GM19025 (cell line): ENCODE data around the gene CDC42BPB.

Source experiments
- ATAC-seq: cut with Tn5 transposase; IDR thresholded peaks from one replicate; pipeline ENCODE4 v1.9.1; 2021; ENCODE audit warnings: mild to moderate bottlenecking, low read depth, moderate library complexity; ENCODE audit not compliant: unreplicated experiment

The CDC42BPB gene

DNA sequence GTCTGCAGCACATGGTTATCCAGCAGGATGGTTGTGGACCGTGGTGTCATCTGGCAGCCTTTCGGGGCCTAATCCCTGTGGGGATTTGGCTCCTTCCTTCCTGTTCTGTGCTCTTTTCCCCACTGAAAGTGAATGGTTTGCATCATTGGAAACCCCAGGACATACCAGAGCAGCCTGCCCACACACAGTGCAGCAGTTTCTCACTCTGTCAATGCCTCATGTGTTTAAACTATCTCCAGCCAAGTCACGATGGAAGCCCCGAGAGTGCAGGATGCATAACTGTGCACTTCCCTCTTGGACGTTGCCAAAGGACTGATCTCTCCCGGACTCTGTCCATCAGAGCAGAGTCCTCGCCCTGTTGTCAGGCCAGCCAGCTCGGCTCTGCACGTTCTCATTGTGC, 163.9 kb downstream of the CDC42BPB start:
- ATAC-seq = no peak

DNA sequence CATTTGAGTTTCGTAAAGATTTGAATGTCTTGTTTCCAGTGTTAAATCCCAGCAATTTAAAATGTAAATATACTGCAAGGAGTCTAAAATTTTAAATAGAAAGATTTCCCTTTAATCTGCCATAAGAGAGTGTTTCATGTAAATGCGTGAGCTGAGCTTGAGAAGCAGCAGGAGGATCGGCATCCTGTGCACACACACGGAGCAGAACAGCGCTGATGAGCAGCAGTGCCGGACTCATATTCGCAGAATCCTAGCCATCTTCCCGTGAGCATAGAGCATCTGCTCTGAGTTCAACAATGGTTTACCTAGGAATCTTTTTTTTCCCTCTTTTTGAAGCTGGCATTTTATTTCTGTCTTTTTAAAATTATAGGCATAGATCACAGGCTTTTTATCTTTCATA, 164.7 kb downstream of the CDC42BPB start:
- ATAC-seq = no peak

DNA sequence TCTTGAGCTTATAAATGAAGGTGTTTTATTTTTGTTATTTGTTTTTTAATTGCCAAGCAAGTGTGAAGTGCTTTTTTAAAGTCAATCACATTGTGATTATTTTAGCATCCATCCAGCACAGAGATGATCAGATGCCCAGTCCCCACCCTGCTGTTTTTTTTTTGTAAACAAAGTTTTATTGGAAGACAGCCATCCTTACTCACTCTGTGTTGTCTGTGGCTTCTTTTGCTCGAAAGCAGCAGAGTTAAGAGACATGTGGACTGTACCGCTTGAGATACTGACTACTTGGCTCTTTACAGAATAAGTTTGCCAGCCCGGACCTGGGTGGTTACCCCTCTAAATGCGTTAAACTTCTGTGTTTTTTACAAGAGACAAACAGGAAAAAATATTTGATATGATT, 165.8 kb downstream of the CDC42BPB start:
- no peak for ATAC-seq

DNA sequence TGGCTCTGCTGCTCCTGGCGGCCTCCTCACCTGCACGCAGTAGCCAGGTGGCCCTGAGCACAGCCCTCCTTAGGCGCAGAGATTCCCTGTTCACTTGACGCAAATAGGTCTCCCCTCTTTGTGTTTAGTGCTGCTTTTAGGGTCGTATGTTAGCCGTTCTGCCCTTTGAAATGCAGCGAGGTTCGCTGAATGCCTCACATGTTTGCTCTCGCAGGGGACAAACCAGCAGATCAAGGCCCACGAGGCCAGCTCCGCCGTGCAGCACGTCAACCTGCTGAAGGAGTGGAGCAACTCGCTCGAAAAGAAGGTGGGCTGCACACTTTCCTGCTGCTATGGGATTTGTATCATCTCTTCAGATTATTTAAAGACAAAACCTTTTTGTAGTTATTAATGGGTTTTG, 166.2 kb downstream of the CDC42BPB start:
- no peak for ATAC-seq

DNA sequence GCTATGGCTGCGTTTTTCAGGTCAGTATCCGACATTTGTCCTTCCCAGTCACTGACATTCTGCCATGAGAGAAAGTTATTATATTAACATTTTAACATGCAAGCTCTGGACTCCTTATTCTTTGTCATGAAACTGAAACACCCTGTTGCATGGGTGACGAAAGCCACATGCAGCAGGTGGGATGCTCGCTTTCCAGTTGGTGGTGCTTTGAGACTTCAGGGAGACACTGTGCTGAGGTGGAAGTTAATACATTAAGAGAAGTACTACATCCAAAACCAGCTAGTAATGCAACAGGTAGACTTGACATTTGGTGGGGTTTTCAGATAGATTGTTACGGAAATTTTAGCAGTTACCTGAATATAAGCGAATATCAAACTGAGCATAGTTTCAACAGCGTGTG, 167.7 kb downstream of the CDC42BPB start:
- no peak for ATAC-seq

DNA sequence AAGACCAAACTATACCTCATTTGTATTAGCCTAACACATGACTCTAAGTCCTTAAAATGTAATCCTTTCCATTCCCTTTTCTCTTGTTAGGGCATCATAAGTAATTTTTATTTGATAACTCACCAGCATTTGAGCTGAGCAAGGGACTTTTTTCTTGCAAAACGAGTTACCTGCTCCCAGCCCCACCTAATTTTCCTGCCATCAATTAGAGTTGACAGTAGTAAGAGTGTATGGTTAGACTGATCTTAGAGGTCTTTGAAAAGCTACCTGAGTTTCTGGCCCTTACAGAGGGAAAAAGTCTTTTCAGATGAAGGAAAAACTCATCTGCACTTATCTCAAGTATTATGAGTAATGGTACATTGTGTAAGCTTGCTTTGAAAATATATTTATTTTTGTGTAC, 168.6 kb downstream of the CDC42BPB start:
- ATAC-seq = no peak

GRCh38 chr14:102885737-102886447, 171.5 kb downstream of the CDC42BPB start:
- no peak for ATAC-seq

GRCh38 chr14:102883554-102883953, 173.8 kb downstream of the CDC42BPB start:
- no peak for ATAC-seq

DNA sequence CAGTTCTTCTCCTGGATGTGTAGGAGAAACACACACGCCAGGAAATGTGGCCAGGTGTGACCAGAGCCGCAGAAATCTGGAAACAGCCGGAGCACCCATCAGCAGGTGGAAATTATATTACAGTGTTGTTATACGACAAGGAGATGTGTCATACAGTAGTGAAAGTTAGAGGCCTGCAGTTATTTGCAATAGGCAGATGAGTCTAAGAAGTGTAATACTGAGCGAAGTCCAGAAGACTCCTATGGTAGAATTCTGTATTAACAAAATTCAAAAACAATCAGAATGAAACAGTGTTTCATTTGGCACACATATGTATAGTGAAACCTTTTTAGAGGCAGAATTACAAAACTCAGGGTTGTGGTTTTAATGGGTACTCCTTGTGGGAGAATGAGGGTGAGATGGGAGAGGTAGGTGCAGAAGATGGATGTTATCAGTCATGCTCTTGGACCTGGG, 174.2 kb downstream of the CDC42BPB start:
- ATAC-seq = no peak
